Esophagus squamous epithelium (tissue), 5 donors: Measurements from ENCODE around the gene HSPB3. TPM values are rescaled to one million over a fixed set of nuclear protein-coding genes. Genes with fewer than 3 reads are reported as not detected.

Source experiments
- DNase-seq: peaks from one replicate; lab custom pipeline; 2025; lab: John Stamatoyannopoulos, UW
- H3K27ac ChIP-seq, 4 donors: fragments of 200-600 bp; sonication (generic); one replicate each; pipeline ENCODE4 v1.5.1; 2016 to 2019; ENCODE audit warnings: mild to moderate bottlenecking in 1 of 4
- H3K27me3 ChIP-seq, 4 donors: fragments of 200-600 bp; sonication (generic); 1 replicate in 3 of 4; 2 replicates in 1 of 4; pipeline versions ENCODE4 v1.5.1 to v1.6.0; 2017 to 2021; ENCODE audit warnings: antibody characterized with exemption in 1 of 4
- H3K36me3 ChIP-seq, 3 donors: fragments of 200-600 bp; sonication (generic); one replicate each; pipeline ENCODE4 v1.5.1; 2016 to 2019
- H3K4me1 ChIP-seq, 3 donors: fragments of 200-600 bp; sonication (generic); one replicate each; pipeline ENCODE4 v1.5.1; 2017 to 2019
- H3K4me3 ChIP-seq, 4 donors: fragments of 200-600 bp; sonication (generic); 1 replicate in 3 of 4; 2 replicates in 1 of 4; pipeline ENCODE4 v1.5.1; 2016 to 2019; ENCODE audit warnings: mild to moderate bottlenecking in 2 of 4, moderate library complexity in 1 of 4
- H3K9me3 ChIP-seq, 3 donors: fragments of 200-600 bp; sonication (generic); one replicate each; pipeline ENCODE4 v1.5.1; 2016 to 2019
- CTCF ChIP-seq, 6 experiments: fragments of 450-650 bp in 4 of 6; fragments of 200-600 bp in 2 of 6; sonication (generic) in 2 of 6; IDR thresholded peaks; one replicate each; pipeline ENCODE4 v1.5.1; 2016 to 2019; ENCODE audit warnings: antibody characterized with exemption in 6 of 6, mild to moderate bottlenecking in 4 of 6, moderate library complexity in 4 of 6
- POLR2A ChIP-seq, 4 donors: fragments of 450-650 bp; IDR thresholded peaks; one replicate each; pipeline ENCODE4 v1.6.1; 2017; ENCODE audit warnings: antibody characterized with exemption in 4 of 4, mild to moderate bottlenecking in 4 of 4, moderate library complexity in 3 of 4
- WGBS, 2 donors: methylation state at CpG; one replicate each; pipeline ENCODE4 v1.1.5; 2018; 5-methylcytosine and 5-hydroxymethylcytosine counted together
- intact Hi-C: fragments of 100-400 bp; cut with DNase I; formaldehyde crosslinking; loops from one replicate; pipeline ENCODE4 v1.15.0; 2022
- total RNA-seq, 4 donors: library from RNA; depleted of rRNA; stranded (reverse); fragments of >200 nt; gene quantifications; one replicate each; pipeline ENCODE4 v1.1.0, GENCODE V29; 2016
- donor health status: DM: yes; HTN: yes; CAD: no.

Gene HSPB3
- total RNA-seq, 4 donors from 2014 or later = 0.40 to 14.1 (median 2.4) TPM; not detected in 1

DNA sequence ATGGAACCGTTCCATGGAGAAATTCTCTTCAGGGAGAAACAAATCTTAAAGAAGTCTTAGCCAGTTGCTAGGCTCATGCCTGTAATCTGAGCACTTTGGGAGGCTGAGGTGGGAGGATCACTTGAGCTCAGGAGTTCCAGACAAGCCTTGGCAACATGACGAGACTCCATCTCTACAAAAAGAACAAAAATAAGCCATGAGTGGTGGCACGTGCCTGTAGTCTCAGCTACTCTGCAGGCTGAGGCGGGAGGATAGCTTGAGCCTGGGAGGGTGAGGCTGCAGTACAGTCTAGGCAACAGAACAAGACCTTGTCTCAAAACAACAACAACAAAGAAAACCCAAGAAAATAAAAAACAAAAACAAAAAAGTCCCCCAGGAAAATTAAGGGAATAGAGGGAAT is 8.2 kb downstream of the HSPB3 start:
- no peaks in the 10 kb centered on the region for H3K9me3 ChIP-seq
- no peak overlapping the region for H3K4me3 ChIP-seq
- TF ChIP-seq CTCF (IDR thresholded peaks at IDR 0.05) (no peak), POLR2A (IDR thresholded peaks at IDR 0.05) (no peak)
- no peaks in the 10 kb centered on the region for H3K36me3 ChIP-seq
- WGBS, 2 donors = 60 to 81% methylated on average over 4 of the region's 4 CpGs
- no peaks in the 10 kb centered on the region for H3K27me3 ChIP-seq
- H3K4me1 ChIP-seq = no peaks in the 10 kb centered on the region
- intact Hi-C loops = no loop called here
- DNase-seq = no peak
- H3K27ac ChIP-seq = no peak overlapping the region

DNA sequence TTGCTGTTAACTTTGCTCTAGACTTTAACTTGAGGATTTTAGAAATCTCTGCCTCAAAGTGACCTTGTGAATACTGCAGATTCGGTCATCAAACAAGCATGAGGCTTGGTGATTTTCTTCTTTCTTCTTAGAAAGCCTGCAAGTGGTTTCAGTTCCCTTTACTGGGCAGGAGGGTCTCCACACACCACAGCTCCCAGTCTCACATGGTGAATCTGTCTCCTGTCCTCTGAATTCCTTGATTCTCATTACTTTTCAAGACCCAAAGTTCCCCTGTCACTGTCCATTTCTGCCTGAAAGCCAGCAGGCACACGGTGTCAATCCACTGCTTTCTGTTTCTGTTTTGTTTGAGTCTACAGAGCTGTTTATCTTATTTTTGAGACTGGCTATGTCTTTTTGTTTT is 14.1 kb downstream of the HSPB3 start:
- DNase-seq = no peak
- 27 to 36% methylated on average over 2 of the region's 2 CpGs for WGBS, 2 donors

GRCh38 chr5:54470128-54470527 is 14.6 kb downstream of the HSPB3 start:
- TF ChIP-seq CTCF (IDR thresholded peaks at IDR 0.05) (no peak), POLR2A (IDR thresholded peaks at IDR 0.05) (no peak)
- intact Hi-C loops = no loop called here
- Histone ChIP-seq H3K9me3 (no peaks in the 10 kb centered on the region), H3K27ac (peak overlapping the region in 1 of 4 donors; percentile 28), H3K4me3 (peak overlapping the region in 2 of 4 donors; percentile 4 to 50), H3K4me1 (peaks cover 0 to 9% (median 0%) of the 10 kb centered on the region in 3 donors), H3K36me3 (no peaks in the 10 kb centered on the region), H3K27me3 (no peaks in the 10 kb centered on the region)
- 33 to 72% methylated on average over 2 of the region's 2 CpGs for WGBS, 2 donors
- DNase-seq = no peak

More for the DNA sequence above, 14.1 kb downstream of the HSPB3 start:
- Histone ChIP-seq H3K4me3 (peak overlapping the region in 2 of 4 donors; percentile 4 to 50), H3K27me3 (no peaks in the 10 kb centered on the region), H3K4me1 (peaks cover 0 to 9% (median 0%) of the 10 kb centered on the region in 3 donors), H3K36me3 (no peaks in the 10 kb centered on the region), H3K9me3 (no peaks in the 10 kb centered on the region), H3K27ac (peak overlapping the region in 2 of 4 donors; percentile 28 to 49)
- TF ChIP-seq CTCF (IDR thresholded peaks at IDR 0.05) = no peak
- no peak for TF ChIP-seq POLR2A (IDR thresholded peaks at IDR 0.05)
- intact Hi-C loops = no loop called here

- H3K27me3 ChIP-seq = no peaks in the 10 kb centered on the region
- intact Hi-C loops = no loop called here
- H3K27ac ChIP-seq = no peak overlapping the region
These were observed 15.2 kb downstream of the HSPB3 start for GRCh38 chr5:54470677-54471076.

GRCh38 chr5:54471398-54471797 is 15.9 kb downstream of the HSPB3 start:
- WGBS, 2 donors = 41 to 59% methylated on average over 3 of the region's 3 CpGs
- no peak for DNase-seq
- intact Hi-C loops = no loop called here
- peaks cover 0 to 9% (median 0%) of the 10 kb centered on the region in 3 donors for H3K4me1 ChIP-seq
- H3K36me3 ChIP-seq = no peaks in the 10 kb centered on the region
- no peak overlapping the region for H3K27ac ChIP-seq
- H3K4me3 ChIP-seq = no peak overlapping the region
- no peaks in the 10 kb centered on the region for H3K27me3 ChIP-seq
- no peak for TF ChIP-seq POLR2A (IDR thresholded peaks at IDR 0.05)
- no peak for TF ChIP-seq CTCF (IDR thresholded peaks at IDR 0.05)
- H3K9me3 ChIP-seq = no peaks in the 10 kb centered on the region

More at GRCh38 chr5:54470677-54471076, 15.2 kb downstream of the HSPB3 start:
- H3K4me3 ChIP-seq = no peak overlapping the region
- H3K36me3 ChIP-seq = no peaks in the 10 kb centered on the region
- no peaks in the 10 kb centered on the region for H3K9me3 ChIP-seq
- no peak for DNase-seq
- H3K4me1 ChIP-seq = peaks cover 0 to 9% (median 0%) of the 10 kb centered on the region in 3 donors
- WGBS, 2 donors = 17 to 50% methylated on average over 1 of the region's 1 CpG
- TF ChIP-seq POLR2A (IDR thresholded peaks at IDR 0.05) = no peak
- TF ChIP-seq CTCF (IDR thresholded peaks at IDR 0.05) = no peak
